GM18505 (cell line): Measurements from ENCODE around the gene PARK7.

ENCODE experiments used
- ATAC-seq: cut with Tn5 transposase; IDR thresholded peaks from one replicate; pipeline ENCODE4 v1.9.1; 2021; ENCODE audit not compliant: unreplicated experiment
- POLR2A ChIP-seq: IDR thresholded peaks from 4 replicates; pipeline ENCODE4 v1.6.1; 2011; ENCODE audit warnings: borderline replicate concordance; ENCODE audit not compliant: insufficient read depth, insufficient read length; ENCODE audit errors: extremely low read depth

PARK7 gene

DNA sequence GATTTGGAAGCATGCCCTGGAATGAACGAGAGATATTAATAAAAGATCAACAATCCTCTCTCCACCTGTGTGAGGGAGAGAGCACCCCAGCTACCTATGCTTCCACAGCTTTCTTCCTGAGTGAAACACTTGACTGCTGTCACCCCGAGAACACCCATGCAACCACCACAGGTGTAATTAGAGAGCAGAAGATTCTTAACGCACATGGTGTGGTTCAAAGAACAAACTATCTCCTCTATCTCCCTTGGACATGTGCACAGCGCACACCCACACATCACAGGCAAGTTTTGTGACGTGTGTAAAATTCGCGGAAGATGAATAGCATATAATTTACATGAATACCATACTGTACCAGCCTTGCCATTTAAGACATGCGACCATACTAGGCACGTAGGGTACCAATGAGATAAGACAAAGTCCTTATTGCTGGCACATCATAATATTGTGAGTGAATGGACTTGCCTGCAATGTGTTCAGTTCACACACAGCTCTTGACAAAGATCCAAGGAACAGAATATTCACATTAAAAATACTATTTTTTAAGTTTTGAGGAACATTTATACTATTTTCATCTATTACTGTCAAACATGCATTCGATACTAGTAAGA, 53.0 kb downstream of the PARK7 start:
- no peak for ATAC-seq
- no peak for TF ChIP-seq POLR2A

DNA sequence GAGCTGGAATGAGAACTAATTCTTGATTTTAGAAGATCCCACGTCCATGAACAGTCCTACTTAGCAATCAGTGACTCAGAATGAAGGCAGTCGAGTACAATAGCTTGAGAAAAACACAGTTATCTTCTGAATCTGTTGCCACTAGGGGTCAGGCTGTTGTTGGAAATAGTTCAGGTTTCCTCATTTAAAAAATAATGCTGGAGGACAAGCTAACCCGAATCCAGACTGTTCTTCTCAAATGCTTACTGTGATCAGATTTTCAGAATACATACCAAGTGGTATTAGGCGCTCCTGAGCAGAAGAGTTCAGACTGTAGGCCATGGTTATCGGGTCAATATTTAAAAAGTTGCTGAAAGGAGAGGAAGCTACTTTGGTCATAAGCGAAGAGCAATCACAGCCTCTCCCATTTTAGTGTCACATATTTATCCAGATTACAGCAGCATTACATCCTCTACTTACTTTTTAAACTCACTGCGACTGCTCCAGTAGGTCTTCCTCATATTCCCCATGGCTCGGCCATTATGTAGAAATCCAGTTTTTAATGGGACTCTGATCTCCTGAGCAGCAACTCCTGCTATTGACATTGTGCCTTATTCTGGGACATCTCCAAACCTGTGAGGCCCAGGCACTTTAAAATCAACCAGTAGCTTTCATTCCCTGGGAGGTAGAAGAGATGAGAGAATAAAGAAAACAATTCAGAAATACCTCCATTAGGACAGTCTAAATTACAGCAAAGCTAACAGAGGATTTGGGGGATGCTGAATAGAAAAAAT, 53.7 kb downstream of the PARK7 start:
- no peak for ATAC-seq
- no peak for TF ChIP-seq POLR2A

DNA sequence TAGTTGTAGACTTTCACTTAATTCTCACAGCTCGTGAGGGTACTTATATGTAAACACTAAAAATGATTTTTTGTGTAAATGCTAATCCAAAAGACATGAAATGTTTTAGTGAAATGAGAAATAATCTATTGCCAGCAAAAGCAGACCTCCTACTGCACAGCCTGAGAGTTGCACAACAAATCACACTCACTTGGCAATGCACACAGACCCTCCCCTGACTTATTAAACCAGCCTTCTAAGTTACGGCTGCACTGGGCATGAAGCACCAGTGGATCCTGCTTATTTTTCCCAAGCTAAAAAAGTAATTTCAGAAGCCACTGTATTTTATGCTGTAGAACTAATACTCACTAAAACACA, 54.3 kb downstream of the PARK7 start:
- TF ChIP-seq POLR2A = no peak

DNA sequence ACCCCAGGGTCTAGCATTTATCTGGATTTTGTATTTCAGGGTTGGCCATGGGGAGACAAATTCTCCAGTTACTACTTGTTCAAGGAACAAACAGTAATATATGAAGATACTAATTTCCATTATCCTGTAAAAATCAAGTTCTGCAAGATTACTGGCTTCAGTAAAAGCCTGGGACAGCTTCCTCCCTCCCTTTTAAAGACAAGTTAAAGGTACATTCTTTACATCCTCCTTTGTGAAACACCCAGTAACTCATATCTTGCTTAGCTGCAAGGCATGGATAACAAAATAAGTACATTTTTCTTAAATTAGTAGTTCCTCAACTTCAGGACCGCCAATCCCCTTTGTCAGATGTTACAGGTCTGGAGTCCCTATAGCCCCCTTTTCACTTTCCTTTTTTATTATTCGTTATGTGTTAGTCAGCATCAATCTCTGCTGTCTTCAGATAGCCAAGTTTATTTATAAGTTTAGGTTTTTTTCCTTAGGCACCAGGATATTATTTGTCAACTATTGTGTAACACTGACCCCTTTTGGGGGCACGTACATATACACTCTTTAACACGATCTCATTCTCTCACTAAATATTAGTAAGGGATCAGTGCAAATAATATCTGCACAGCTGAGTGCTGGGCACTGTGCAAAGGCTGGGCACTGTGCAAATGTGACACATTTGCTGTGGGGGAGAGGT, 54.8 kb downstream of the PARK7 start:
- TF ChIP-seq POLR2A = no peak
- no peak for ATAC-seq

More for the DNA sequence above, 54.3 kb downstream of the PARK7 start:
- ATAC-seq = no peak

DNA sequence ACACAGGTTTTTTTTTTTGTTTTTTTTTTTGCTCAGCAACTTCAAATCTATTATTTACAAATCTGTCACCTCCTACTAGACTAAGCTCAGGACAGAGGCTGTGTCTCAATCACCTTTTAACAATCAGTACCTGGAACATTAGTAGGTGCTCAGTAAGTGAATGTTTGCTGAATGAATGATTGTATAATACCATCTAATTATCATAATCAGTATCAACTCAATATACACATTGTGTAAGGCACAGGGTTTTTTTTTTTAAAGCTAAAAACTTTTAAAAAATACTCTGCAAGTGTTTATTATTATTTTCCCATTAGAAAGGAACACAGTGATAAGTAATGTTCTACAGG, 55.4 kb downstream of the PARK7 start:
- no peak for TF ChIP-seq POLR2A
- ATAC-seq = no peak

DNA sequence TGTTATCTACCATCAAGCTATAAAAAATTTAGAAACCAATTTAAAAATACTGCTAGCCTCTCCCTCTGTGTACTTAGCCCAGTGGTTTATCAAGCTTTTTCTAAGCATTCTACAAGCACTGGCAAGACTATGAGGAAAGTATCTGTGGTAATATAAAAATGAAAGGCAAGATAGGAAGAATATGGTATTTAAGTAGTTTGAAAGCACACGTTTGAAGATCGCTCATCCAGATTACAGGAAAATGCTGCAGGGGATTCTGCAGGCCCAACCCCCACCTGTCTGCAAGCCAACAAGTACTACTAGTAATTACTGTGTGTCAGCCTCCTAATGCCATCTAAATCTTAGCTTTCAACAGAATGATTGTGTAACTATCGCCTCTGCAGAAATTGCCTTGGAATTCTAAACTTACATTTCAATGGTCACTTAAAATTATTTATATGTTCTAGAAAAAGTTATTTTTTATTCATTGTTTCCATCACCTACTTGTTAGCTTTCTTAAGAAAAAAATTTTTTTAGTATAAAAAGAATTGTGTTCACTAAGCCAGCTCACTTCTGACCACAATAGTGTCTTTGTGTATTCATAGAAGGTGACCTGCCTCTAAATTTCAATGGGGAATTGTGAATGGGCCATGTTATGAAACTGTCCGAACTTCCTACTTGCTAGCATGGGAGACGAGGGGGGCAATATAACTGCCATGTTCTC, 56.1 kb downstream of the PARK7 start:
- no peak for ATAC-seq
- no peak for TF ChIP-seq POLR2A

DNA sequence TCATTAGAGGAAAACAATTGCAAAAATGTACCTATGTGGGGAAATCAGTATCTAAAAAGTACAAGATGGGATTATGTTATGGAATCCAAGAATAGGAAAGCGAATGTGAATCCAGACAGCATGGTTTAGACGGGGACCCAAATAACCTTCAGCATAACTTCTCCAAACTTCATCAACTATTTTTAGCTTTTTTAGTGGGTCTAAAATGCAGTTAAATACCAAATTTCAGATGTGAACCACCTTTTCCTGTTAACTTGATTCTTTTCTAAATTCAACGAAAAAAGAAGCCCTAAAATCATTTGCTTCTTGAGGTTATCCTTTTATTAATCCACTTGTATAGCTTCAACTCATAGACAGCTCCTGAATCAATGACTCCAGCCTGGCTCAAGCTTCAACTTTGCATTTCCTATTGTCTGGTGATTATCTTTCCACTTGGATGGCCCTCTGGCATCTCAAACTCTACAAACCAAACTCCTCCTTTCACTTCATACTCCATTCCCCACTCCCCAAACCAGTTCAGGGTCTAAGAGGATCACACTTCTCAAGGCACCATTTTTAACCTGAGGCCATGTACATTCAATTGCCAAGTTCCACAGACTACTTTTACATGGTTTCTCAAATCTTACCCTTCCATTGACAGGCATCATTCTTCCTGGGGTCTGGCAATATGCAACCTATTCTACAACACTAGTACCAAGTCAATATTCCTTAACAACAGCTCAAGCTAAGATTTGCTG, 57.1 kb downstream of the PARK7 start:
- no peak for TF ChIP-seq POLR2A
- no peak for ATAC-seq

DNA sequence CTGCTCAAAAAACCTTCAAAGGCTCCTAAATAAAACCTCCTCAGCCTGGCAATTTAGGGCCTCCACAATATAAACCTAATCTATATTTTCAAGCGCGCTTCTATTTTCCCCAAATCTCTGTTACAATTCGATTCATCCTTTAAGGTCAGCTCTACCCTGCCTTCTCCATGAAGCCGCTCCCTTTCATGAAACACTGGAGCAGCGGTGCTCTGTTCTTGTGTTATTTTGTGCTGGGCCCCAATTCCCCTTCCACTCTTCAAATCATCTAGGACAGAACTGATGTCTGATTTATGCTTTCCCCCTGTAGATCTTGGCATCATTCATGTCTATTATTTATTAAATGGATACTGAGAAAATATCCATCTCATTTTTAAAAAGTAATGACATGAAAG, 57.7 kb downstream of the PARK7 start:
- TF ChIP-seq POLR2A = no peak
- ATAC-seq = no peak

DNA sequence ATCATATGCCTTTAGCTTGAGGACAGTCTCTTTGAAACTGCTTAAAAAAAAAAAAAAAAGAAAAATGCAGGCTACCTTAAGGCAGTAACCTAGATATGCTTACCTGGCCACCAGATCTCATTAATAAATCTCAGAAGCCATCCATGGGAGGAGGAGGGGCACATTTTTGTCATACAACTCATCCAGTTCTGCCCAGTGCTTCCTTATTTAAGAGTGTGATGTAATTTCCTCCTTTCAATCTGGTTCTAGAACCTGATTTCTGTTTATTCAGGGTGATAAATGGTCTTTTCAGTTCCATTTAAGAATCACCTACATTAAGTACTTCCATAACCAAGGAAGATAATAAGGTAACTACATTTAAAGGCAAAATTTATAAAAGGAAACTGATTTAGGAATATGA, 58.5 kb downstream of the PARK7 start:
- ATAC-seq = no peak

DNA sequence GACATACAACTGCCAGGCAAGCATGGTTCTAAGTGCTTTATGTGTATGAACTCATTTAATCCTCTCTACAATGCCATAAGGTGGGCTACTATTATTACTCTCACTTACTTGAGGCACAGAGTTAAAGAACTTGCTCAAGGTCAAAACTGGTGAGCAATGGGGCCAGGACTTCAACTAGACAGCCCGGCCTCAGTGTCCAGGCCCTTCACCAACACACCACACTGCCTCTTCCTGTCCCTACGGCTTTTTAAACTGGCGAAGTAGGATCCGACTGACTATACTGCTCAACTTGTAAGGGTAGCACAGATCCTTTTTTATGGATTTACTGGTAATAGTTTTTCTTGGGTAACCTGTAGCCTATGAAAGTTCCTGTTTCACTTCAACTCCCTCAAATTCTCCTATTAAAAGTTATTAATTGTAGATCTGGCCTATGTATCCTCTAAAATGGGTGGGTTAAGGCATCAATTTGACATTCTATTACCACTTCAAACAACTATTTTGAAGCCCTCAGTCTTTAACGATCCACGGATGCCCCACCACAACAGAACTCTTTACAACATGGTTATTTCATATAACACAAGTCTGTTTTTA, 60.3 kb downstream of the PARK7 start:
- ATAC-seq = no peak
- no peak for TF ChIP-seq POLR2A

More for the DNA sequence above, 58.5 kb downstream of the PARK7 start:
- TF ChIP-seq POLR2A = no peak

DNA sequence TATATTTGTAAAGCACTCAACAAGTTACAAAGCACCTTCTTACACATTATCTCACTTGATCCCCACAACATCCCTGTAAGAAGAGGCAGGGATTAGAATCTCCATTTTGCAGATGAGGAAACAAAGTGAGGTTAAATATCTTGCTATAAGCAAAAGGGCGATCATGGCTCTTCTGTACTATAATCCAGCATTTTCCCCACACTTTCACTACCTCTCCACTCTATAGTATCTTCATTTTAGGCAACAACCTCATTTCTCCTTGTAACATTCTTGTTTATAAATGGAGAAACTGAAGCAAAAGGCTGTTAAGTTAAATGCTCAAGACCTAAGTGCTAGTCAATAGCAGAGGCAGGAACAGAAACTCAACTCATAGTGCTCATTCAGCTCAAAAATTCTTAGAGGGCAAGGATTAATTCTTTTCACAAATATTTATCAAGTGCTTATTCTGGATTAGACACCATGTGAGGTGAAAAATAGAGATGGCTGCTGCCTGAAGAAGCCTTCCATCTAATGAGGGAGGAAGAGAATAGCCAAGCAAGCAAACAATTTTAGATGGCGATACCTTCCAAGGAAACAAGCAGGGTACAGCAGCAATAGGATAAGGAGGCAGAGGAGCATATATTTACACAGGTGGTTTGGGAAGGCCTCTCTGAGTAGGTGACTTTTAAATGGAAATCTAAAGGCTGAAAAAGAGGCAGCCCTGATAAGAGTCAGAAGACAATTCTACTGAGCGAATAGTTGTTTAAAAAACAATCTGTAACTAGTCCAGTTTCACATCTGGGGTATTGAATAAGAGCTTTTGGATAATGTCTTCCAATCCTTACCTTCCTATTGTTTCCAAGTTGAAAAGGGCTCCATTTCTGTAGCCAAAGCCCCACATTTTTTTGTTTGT, 61.1 kb downstream of the PARK7 start:
- no peak for TF ChIP-seq POLR2A
- ATAC-seq = no peak
